ENCODE results near the gene EIF1AD.
"Not testable (repeated sequence)": the region's sequence is repeated elsewhere in the genome, so short reads cannot be mapped to it uniquely, and the experiment has no call there.

Gene EIF1AD

GRCh38 chr11:65952052-65952521 is 49.9 kb downstream of the EIF1AD start:
- no peak overlapping the region for H3K4me3 Mint-ChIP-seq
- no peaks in the 10 kb centered on the region for H3K9me3 Mint-ChIP-seq (ENCODE audit: low read depth)

GRCh38 chr11:65951641-65952040 is 50.3 kb downstream of the EIF1AD start:
- not testable (repeated sequence) for H3K36me3 Mint-ChIP-seq; H3K27me3 Mint-ChIP-seq; H3K27ac Mint-ChIP-seq; H3K4me3 Mint-ChIP-seq; H3K4me1 Mint-ChIP-seq (ENCODE audit: low read depth); H3K9me3 Mint-ChIP-seq (ENCODE audit: low read depth)

More at GRCh38 chr11:65952052-65952521, 49.9 kb downstream of the EIF1AD start:
- no peaks in the 10 kb centered on the region for H3K27me3 Mint-ChIP-seq
- H3K36me3 Mint-ChIP-seq = no peaks in the 10 kb centered on the region
- H3K27ac Mint-ChIP-seq = no peak overlapping the region
- peaks cover 9% of the 10 kb centered on the region for H3K4me1 Mint-ChIP-seq (ENCODE audit: low read depth)

- H3K27me3 Mint-ChIP-seq; H3K4me1 Mint-ChIP-seq (ENCODE audit: low read depth); H3K4me3 Mint-ChIP-seq; H3K27ac Mint-ChIP-seq; H3K36me3 Mint-ChIP-seq; H3K9me3 Mint-ChIP-seq (ENCODE audit: low read depth): not testable (repeated sequence)
Observed at GRCh38 chr11:65950711-65951110, 51.2 kb downstream of the EIF1AD start.

DNA sequence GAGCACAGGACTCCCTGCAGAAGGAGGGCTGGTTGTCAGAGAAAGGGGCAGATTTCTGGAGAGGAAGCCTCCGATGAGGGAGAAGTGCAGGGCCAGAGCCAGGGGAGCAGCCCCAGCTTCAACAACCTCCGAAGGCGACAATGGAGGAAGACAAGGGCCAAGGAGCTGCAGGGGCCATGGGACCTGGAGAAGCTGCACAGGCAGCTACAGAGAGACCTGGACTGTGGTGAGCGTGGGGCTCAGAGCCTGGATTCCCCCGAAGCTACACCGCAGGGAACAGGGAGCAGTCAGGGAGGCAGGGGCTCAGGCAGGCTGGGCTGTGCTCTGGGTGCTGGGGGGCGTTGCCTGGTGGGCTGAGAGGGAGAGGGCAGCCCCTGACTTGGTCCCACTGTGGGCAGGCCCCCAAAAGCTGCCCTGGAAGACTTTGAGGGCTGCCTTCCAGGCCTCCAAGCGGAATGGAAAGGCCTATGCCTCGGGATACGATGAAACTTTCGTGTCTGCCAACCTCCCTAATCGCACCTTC is 54.3 kb downstream of the EIF1AD start:
- H3K4me1 Mint-ChIP-seq (ENCODE audit: low read depth) = no peaks in the 10 kb centered on the region
- H3K36me3 Mint-ChIP-seq = no peaks in the 10 kb centered on the region
- H3K27ac Mint-ChIP-seq = no peak overlapping the region
- no peaks in the 10 kb centered on the region for H3K27me3 Mint-ChIP-seq
- H3K4me3 Mint-ChIP-seq = no peak overlapping the region
- H3K9me3 Mint-ChIP-seq (ENCODE audit: low read depth) = no peaks in the 10 kb centered on the region

- Mint-ChIP-seq H3K27me3 (no peaks in the 10 kb centered on the region), H3K36me3 (no peaks in the 10 kb centered on the region), H3K9me3 (ENCODE audit: low read depth) (no peaks in the 10 kb centered on the region), H3K27ac (no peak overlapping the region), H3K4me3 (no peak overlapping the region), H3K4me1 (ENCODE audit: low read depth) (no peaks in the 10 kb centered on the region)
Observed at GRCh38 chr11:65947133-65947532, 54.8 kb downstream of the EIF1AD start.

- no peak overlapping the region for H3K4me3 Mint-ChIP-seq
Observed at GRCh38 chr11:65946655-65947054, 55.3 kb downstream of the EIF1AD start.

More at GRCh38 chr11:65946655-65947054, 55.3 kb downstream of the EIF1AD start:
- no peaks in the 10 kb centered on the region for H3K4me1 Mint-ChIP-seq (ENCODE audit: low read depth)
- no peak overlapping the region for H3K27ac Mint-ChIP-seq
- no peaks in the 10 kb centered on the region for H3K9me3 Mint-ChIP-seq (ENCODE audit: low read depth)
- H3K36me3 Mint-ChIP-seq = no peaks in the 10 kb centered on the region
- H3K27me3 Mint-ChIP-seq = no peaks in the 10 kb centered on the region

Data from activated naive CD8-positive, alpha-beta T cell (primary cell).